Renal pelvis (tissue), 4 donors: Measurements from ENCODE around the gene SLIT1. TPM values are rescaled to one million over a fixed set of nuclear protein-coding genes. Genes with fewer than 3 reads are reported as not detected.

Experiments used
- DNase-seq: peaks from one replicate; pipeline ENCODE4 v3.0.0-alpha.2; 2013
- polyA plus RNA-seq, 3 donors: library from polyadenylated mRNA; unstranded; fragments of 120-200 nt; gene quantifications; one replicate each; pipeline ENCODE4 v1.2.1, GENCODE V29; 2013; ENCODE audit not compliant: insufficient read length in 3 of 3

SLIT1 gene
- polyA plus RNA-seq, 3 donors: 6.7 to 8.3 (median 7.9) TPM

DNA sequence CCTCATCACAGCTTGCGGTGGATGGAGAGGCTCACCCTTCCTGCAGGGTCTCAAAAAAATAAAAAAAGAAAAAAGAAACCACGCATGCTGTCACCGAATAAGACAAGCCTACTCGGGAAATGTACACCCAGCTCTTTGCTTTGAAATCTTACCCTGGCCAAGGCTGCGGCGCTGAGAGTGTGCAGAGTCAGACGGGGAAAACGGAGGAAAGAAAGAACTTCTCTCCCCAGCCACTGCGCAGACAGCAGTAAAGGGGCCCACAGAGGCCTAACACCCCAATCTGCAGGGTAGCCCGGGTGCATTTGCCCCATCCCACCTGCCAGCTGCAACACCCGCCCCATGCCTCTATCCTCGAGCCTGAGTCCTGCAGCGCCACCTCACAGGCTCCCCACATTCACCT, 14.8 kb downstream of the SLIT1 start:
- no peak for DNase-seq

DNA sequence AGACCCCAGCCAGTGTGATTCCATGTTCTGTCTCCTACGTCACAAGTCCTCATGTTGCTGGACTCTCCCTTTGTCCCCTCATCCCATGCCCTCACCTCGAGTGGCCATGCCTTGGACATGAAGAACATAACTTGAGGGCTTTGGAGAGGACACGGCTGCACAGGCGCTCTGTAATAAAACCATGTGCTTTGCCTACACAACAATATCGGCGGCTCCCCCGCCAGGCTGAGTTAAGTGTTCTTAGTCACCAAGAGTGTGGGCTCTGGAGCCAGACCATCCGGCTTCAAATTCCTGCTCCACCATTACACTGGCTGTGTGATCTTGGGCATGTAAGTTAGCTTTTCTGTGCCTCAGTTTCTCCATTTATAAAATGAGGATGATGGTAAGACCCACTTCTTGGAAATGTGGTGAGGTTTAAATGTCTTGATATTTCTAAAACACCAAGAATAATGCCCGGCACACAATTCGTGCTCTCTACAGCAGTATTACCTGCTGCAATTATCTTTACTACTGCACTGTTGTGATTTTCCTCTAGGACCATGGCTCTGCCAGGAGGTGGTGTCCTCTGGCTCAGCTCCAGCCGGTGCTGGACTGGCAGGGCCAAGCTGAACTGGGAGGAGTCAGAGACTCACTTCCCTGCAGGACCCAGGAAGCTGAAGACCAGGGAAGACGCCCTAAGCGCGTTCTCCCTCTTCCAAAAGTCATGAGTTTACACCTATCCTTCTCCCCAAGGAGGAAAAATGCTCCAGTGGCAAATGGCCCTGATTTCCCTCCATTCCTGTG, 15.7 kb downstream of the SLIT1 start:
- no peak for DNase-seq

DNA sequence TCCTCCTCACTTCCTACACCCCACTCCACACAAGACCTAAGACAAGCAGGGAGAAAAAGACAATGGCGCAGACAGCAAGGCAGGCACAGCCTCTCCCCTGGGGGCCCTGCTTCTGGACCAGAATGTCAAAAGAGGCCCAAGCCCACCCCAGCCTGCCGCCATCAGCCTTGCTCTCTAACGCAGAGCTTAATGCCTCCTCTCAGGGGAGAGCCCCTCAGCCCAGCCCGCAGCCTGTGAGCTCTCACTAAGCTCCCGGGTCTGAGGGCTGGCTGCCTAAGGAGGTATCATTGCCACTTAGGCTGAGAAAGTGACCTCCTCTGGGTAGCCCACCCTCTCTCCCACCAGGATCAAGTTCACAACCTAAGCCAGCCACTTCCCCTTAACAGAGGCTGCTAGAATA, 16.7 kb downstream of the SLIT1 start:
- DNase-seq: no peak

DNA sequence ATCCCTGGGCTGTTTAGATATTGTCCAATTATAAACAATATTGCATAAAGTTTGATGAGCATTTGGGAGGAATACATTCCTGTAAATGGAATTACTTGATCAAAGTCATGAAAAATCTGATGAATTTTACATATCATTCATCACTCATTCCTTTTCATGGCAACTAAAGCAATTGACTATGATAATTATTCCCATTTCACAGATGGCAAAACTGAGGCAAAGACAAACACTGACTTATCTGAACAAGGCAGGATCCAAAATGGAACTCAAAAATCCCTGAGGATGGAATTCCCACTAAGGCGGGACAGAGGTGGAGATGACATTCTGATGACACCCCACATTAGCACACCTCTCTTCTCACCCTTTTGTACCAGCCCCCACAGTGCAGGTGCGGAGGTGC, 17.1 kb downstream of the SLIT1 start:
- no peak for DNase-seq

DNA sequence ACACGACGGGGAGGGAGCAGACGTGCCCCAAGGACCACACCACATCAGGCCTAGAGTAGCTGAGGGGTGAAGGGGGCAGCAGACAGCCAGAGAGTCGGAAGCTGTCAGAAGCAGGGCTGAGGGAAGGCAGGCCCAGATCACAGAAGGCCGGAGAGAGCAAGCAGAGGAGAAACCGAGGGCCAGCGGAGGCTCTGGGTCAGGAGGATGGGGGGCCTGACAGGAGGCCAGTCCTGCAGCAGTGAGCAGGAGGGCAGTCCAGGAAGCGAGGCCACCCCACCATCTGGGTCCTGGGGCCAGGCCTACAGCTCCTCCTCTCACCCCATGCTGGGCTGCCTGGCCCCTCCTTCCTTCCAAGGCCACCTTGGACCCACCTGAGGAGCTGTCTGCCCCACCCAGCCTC, 20.3 kb downstream of the SLIT1 start:
- no peak for DNase-seq

DNA sequence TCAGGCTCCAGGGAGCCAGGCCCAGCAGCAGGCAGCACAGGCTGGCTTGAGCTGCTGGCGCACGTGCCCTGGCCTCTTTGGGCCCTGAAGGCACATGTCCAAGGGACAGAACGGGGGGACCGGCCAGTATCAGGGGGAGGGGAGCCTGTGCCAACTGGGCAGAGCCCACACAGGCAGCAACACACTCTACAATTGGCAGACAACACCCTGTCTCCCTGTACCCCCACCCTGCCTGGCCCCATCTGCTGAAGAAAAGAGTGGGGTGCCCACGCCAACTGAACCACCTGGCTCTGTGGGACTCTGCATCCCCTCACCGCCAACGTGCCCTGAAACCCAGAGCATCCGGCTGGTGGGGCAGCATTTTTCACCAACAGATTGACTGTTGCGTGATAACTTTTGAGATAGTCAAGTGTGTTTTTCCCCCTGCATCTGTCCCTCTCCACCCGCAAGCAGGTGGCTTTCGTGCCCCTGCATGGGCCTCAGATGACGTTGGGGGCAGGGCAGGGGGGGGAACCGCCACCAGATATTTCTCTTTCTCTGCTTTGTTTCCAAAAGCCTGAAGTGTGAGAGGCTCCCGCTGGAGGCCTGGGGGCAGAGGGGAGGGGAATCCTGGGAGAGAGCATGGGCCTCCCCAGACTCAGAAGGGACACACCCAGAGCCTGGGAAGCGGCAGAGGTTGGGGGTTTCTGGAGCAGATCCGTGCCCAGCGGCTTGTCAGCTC, 21.8 kb downstream of the SLIT1 start:
- no peak for DNase-seq

DNA sequence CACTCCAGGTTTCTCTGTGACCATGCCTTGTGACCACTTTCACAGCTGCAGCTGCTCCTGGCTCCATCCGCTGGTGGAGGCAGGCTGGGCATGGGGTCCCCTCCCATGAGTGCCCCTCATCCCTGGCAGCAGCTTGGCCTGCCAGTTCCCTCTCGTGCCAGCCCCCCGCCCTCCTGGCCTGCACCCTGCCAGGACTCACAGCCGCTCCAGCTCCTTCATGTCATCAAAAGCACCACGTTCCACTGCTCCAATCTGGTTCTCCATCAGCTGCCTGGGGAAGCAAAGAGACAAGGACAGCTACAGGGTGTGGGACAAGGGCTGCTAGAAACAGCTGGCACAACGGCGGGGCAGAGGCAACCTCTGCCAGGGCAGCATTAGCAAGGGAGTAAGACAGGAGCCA, 22.6 kb downstream of the SLIT1 start:
- DNase-seq: no peak

DNA sequence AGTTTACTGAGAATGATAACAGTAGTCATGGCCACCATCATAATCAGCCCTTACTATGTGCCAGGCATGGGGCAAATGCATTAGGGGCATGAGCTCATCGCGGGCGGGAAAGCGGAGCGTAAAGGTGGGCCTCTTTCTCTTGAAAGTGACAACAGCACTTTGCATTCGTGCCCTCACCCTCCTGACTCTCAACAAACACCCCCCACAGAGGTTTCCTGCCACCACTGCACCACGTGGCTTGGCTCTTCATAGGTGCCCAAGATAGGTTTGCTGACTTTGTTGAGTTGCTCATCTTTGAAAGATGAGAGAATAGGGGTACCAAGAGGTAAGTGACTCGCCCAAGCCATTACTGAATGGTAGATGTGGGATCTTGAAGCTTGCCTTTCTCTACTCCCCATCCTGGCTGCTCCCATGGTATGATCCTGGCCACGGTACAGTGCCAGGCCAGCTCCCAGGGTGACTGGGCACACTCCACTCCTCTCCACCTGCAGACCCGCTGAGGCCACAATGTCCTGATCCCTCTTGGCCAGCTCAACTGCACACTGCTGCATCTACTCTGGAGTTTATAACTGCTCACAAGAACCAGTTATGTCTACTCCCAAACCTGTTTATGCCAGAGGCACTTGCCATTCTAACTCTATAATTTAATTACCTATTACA, 26.0 kb downstream of the SLIT1 start:
- no peak for DNase-seq

DNA sequence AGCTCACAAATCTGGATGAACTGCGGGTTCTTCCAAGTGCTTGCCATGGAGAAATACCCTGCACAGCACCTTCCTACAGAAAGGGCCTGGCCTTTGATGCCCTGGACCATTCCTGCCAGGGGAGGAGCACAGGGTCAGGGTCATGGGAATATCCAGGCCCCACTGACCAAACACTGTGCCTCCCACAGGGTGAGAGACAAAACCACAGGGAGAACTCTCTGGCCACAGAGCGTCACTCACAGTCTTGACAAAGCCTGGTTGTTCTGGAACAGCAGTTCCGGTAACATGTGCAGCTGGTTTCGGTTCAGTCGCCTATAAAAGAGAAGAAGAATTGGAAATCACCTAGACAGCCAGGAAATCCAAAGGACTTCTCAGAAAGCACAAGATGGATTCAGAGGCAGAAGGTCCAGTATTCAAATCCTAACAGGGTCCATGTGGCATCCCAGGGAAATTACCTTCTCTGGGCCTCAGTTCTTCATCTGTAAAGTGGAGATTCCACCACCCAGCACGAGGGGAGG, 28.1 kb downstream of the SLIT1 start:
- DNase-seq: no peak

DNA sequence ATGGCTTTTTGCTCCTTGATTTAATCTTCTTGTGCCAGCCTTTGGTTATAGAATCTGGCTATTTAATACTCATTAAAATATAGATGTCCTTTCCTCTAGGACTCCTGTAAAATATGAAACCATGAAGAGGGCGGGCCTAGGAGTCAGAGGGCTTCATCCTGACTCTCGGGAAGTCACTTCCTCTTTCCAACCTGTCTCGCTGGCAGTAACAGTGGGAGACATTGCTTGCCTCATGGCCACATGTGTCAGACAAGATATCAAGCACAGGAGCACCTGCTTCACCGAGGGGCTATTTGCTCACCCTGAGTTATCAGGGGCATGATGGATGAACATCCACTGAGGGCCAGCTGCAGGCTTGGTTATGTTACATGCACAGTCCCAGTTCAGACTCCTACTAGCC, 31.0 kb downstream of the SLIT1 start:
- no peak for DNase-seq

DNA sequence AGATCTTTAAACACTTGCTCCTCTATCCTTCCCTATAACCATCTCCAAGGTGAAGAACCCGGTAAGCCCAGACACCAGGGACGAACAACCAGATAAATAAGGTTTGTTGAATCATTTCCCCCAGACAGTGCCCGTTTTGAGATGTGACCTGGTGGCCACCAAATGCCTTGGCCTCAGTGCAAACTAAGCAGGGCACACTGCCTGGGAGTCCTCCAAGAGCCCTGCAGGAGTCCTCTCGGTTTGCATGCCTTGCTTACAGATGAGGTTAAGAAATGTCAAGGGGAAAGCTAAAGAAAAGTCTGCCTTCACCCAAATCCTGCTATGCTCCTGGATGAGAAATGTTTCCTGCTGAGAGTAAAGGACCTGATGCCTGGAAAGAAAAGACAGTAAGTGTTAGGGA, 31.6 kb downstream of the SLIT1 start:
- DNase-seq: no peak

DNA sequence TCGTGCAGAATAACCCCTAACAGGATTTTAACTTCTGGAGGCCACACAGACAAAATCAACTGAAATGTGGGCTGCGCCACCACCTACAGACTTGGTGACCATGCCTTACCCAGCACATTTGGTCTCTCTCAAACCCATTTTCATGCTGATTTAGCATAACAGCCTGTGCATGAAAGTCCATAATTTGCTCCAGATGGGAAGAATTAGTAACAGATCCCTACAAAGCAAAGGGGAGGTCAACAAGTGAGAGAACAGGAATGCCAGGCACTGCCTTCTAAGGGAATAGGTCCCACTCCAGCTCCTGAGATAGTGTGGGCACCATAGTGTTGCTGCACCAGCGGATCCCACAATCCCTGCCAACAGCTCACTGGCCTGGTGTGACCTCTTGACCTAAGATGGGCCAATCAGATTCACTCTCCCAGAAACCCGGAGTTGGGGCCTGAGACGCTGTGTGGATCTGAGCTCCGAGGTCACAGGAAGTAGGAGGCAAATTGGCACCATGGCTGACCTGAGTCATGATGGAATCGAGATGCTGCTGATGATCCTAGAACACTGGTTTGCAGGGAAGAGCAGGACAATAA, 32.4 kb downstream of the SLIT1 start:
- no peak for DNase-seq

DNA sequence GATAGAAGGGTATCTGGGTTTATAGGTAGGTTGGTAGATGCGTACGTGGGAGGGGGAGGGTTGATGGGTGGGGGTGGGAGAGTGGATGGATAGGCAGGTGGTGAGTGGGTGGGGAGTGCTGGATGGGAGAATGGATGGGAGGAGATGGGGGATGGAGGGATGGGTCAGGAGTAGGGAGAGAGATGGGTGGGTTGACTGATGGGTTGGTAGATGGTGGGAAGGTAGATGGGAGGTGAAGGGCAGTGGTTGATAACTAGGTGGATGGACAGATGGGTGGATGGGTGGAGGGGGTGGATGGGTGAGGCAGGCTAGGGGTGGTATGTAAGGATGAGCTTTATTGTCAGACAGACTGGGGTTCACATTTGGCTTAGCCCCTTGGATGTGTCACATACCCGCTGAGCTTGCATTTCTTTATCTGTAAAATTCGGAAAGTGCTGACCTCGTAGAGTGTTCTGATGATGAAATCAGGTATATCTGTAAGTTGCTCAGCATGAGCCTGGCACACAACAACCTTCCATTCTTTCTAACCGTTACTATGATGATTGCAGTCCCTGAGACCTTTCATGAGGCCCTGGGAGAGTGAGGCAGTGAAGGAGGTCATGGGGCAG, 34.3 kb downstream of the SLIT1 start:
- DNase-seq: no peak

DNA sequence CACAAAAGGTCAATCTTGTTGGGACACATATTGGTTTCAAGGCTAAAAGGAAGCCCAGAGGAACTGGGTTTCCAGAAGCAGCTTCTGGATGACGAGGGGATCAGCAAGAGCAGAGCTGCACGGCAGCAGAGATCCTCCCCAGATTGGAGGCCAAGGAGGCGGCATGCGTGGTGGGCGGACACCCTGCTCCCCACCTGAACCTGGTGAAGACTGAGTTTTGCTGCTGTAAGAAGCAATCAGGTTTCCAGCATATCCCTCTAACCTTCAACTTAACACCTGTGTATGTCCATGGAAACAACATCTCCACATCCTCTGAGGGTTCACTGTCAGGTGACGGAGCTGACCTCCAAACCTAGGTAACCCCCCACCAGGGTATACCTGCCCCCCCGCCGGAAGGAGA, 35.1 kb downstream of the SLIT1 start:
- DNase-seq: no peak

DNA sequence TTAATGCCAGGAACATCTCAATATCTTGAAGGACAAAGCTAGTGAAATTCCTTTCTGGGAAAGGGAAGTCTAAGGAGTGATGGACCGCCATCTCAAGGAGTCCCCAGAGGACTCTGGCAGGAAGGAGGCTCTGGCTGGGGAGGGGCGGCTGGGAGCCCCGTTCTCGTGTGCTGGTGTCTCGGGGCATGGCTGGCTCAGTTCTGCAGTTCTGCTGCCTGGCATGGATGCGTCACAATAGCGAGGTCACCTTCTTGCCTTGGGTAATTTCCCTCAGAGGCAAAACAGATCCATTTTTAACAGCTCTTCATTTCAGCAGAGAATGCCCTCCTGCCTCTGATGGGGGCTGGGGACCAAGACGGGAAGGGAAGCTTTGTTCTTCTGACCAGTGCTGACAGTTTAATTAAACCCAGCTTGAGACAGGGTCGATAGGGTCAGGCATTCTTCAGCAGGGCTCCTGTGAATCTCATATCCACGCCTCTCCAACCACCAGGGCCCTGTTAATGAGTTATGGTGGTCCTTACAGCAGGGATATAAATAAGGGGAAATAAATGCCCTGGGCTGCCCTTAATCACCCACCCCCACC, 35.7 kb downstream of the SLIT1 start:
- DNase-seq: peak; percentile 76

DNA sequence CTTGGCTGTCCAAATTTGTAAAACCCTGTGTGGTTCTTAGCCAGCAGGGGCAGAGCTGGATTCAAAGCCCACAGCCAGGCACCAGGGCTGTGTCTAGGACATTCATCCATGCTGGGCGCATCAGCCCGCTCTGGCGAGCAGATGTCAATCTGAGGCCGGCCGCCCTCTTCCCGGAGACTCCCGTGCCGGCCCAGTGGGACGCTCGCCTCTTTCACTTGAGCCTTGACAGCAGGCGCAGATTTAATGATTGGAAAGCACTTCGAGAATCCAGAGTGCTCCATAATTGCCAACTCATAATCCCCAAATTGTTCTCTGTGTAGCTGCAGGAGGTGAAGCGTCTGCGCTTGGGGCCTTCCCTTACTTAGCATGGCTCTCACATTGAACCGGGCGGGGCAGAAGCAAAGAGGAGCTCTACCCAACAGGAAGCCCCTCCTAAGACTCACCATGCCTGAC, 36.7 kb downstream of the SLIT1 start:
- DNase-seq: no peak

DNA sequence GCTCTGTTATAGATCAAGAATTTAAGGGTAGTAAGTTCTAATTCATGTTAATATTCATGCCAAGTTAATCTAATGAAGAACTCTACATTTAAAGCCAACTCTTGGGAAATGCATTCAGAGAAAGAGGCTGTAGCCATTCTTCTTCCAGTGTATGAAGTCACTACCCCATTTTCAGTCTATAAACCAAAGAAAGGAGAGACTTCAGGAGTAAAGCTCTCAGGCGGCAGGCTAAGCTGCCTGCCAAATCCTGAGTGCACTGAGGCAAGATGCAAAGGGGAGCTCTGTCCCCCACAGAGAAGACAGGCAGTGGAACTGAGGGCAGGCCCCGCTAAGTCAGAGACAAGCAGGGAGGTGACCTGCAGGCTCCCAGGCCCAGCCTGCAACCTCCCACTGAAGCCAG, 41.5 kb downstream of the SLIT1 start:
- DNase-seq: no peak

DNA sequence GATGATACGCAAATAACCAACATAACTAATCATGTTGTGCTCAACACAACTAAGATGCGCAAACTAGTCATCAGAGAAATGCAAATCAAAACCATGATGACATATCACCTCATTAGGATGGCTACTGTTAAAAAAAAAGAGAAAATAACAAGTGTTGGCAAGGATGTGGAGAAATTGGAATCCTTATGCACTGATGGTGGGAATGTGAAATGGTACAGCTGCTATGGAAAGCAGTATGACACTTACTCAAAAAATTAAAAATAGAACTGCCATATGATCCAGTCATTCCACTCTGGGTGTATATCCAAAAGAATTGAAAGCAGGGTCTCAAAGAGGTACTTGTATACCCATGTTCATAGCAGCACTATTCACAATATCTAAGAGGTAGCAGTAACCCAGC, 42.9 kb downstream of the SLIT1 start:
- DNase-seq: no peak

DNA sequence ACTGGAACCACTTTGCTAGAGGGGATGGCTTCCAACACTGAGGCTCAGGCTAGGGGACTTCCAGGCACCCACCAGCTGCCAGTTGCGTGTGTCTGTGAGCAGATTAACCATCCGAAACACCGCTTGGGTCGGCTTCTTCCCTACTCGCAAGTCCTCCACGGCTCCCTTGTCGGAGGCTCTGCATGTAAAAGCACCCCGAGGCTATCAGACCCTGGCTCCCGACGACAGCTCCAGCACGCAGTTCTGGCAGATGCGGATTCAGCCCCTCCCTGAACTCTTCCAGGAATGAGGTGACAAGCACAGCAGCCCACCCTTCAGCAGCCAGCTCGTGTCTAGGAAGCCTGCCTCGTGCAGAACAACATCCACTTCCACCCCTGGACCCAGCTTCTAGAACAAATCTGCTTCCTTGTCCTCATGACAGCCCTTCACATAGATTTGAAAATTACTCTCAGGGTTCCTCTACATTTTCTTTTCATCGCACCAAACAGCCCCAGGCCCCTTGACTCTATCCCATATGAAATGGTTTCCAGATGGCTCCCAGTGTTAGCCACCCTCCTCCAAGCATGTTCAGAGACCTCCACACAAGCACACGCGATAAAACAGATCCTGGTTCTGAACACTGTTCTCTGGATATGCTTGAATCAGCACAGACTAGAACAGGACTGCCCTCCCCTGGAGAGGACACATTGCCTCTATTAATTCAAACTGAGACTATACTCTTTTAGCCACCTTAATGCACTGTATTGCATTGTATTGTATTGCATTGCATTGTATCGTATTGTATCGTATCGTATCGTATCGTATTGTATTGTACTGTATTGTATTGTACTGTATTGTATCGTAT, 44.6 kb downstream of the SLIT1 start:
- no peak for DNase-seq

DNA sequence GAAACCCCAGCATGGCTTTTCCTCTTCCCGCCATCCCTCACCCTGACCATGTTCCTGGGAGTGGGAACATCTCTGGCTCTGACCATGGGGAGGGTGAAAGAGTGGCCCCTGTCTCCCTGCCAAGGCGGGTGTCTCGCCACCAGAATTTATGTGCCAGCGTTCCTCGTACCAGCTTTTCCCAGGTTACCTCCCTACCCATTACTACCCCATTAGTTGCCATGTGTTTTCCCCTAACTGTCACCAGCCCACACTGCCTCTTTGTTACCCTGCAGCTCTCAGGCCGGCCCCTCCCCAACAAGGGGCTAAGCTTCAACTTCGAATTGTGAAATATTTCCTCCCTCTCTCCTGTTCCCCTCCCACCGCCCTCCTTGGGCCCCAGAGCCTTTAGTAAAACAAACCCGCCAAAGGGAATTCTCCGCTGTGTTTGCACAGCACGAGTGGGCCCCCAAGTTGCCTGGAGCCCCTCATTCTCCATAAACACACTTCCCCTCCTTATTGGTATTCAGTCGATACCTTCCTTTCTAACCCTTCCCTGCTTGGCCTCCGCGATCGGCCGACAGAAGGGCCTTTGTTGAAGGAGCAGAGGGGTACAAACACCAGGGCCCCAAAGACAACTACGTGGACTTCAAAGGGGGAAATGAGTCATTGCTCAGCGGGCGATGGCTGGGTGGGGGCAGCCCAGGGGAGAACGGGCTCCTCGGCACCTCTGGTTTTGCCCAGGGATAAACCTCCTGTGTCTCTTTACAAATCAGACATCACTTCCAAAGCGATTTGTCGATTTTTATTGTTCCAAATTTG, 45.5 kb downstream of the SLIT1 start:
- no peak for DNase-seq
